Stimulated activated CD4-positive, alpha-beta T cell treated with anti-CD3 and anti-CD28 coated beads, Interleukin-1b, Interleukin-23, amount 100 ng/mL, for 48 hours (primary cell): ENCODE data around the gene MMD2.
"Not testable (repeated sequence)": the region's sequence is repeated elsewhere in the genome, so short reads cannot be mapped to it uniquely, and the experiment has no call there.

Experiments
- DNase-seq: peaks from one replicate; pipeline ENCODE4 v3.0.0-alpha.2; 2020

The MMD2 gene

GRCh38 chr7:4893188-4893587, 65.8 kb downstream of the MMD2 start:
- DNase-seq, result not testable (repeated sequence)

DNA sequence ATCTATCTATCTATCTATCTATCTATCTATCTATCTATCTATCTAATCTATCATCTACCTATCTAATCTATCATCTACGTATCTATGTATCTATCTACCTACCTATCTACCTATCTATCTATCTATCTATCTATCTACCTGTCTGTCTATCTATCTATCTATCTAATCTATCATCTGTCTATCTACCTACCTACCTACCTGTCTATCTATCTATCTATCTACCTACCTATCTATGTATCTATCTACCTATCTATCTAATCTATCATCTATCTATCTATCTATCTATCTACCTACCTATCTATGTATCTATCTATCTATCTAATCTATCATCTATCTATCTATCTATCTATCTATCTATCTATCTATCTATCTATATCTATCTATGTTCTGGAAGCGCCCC, 67.5 kb downstream of the MMD2 start:
- DNase-seq, result not testable (repeated sequence)

DNA sequence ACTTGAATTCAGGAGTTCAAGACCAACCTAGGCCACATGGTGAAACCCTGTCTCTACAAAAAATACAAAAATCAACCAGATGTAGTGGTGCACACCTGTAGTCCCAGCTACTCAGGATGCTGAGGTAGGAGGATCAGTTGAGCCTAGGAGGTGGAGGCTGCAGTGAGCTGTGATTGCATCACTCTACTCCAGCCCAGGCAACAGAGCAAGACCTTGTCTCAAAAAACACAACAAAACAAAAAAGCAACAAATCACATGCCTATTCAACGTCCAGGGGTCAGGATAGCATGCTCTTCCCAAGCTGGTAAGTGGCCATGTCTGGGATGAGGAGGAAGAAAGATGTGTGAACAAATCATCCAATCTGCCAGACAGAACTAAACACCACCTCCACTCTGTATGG, 69.3 kb downstream of the MMD2 start:
- DNase-seq, result no peak

GRCh38 chr7:4888161-4888560, 70.8 kb downstream of the MMD2 start:
- no peak for DNase-seq

DNA sequence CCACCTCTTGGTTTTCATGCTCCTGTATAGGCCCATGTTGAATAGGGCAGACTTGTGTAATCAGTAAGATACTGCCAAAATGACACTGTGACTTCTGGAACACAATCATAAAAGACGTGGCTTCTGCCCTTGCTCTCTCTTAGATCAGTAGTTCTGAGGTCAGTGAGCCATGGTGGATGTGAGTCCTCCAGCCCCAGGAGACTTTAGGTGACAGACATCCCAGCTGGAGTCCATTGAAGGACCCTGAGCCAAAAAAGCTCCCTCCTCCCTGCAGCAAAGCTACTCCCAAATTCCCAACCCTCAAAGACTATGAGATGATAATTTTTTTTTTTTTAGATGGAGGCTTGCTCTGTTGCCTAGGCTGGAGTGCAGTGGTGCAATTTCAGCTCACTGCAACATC, 72.3 kb downstream of the MMD2 start:
- no peak for DNase-seq

DNA sequence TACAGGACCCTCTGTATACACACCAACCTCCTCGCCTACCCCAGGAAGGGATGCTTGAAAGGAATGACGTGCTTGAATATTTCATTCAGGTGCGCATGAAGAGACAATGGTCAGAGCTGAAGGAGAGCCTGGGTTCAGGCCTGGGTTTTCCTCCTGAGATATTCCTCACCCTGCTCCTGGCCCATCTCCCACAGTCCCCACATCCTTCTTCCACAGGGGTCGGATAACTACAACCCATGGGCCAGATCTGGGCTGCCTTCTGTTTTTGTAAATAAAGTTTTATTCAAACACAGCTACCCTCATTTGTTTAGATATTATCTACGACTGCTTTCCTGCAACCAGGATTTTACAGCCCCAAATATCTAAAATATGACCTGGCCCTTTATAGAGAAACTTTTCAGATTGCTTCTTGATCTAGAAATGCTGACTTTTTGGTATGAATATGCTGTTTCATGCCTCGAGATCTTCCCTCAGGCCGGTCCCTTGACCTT, 73.6 kb downstream of the MMD2 start:
- DNase-seq, result no peak

GRCh38 chr7:4884164-4884563, 74.8 kb downstream of the MMD2 start:
- DNase-seq, result no peak

GRCh38 chr7:4883372-4884144, 75.4 kb downstream of the MMD2 start, which contains the start of gene RADIL:
RADIL (minus strand) TSS chr7:4883716; CDS start chr7:4878139, 5,577 bp downstream.
- peak; percentile 96 for DNase-seq

DNA sequence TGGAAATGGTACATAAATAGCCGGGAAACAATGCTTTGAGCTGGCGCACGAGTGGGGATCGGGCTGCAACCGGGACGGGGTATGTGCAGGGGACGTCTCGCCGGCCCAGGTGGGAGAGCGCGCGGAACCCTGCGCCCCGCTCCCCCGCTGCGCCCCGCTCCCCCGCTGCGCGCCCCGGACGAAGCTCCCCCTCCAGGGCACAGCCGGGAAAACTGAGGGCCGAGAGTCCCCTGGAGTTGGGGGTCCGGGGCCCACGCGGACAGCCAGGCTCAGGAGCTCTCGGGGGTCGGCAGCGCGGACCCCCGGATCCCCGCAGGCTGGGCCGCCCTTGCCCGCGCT, 76.0 kb downstream of the MMD2 start:
- DNase-seq, result no peak

- DNase-seq, result no peak
Measured at GRCh38 chr7:4882169-4883032, 76.6 kb downstream of the MMD2 start.

- DNase-seq, result no peak
Measured at GRCh38 chr7:4880218-4880617, 78.8 kb downstream of the MMD2 start.

DNA sequence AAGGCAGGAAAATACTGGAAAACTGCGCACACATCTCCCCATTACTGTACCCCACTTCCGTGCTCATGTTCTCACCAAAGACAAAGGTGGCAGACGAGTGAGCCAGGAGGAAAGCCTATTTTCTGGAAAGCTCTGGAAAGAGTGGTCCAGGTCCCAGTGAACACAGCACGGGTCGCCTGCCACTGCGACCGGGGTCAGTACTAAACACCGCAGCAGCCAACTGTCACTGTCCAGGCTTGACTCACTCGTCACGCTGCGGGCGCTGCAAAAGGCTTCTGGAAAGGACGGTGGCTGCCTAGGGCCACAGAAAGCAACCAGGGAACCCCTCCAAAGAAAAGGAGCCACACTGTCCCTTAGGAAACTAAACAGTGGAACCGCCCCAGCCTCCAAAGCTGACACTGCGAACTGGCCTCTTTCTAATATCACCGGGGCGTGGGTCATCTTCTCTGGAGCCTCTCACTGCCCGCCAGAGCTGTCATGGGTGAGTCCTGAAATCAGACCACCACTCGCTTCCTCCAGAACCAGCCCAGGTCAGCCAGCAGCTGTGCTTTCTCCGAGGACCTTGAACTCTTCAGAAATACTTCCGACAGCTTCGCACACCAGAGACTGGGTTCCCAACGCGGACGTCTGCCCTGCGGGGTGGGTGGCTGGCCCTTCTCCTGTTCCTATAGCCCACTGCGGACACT, 79.4 kb downstream of the MMD2 start:
- DNase-seq, result no peak

- DNase-seq, result no peak
Measured at GRCh38 chr7:4878336-4879335, 80.4 kb downstream of the MMD2 start.

- DNase-seq, result no peak
Measured at GRCh38 chr7:4876586-4876985, 82.4 kb downstream of the MMD2 start.

DNA sequence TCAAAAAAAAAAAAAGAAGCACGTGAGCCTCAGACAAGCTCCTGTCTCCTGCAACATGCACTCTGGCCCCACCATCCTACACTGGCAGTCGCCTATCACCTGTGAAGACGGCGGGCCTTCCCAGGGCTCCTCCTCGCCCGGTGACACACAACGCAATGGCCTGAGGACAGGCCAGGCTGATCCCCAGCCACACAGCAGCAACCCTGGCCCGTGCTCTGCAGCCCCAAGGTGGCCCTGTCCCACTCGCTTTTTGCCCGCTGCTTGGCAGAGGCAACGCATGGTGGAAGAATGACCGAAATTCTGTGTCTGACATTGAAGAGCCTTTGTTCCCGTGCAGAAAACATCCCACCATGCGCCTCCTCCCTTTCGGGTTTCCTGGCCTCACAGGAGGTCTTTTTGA, 83.6 kb downstream of the MMD2 start:
- DNase-seq, result no peak

DNA sequence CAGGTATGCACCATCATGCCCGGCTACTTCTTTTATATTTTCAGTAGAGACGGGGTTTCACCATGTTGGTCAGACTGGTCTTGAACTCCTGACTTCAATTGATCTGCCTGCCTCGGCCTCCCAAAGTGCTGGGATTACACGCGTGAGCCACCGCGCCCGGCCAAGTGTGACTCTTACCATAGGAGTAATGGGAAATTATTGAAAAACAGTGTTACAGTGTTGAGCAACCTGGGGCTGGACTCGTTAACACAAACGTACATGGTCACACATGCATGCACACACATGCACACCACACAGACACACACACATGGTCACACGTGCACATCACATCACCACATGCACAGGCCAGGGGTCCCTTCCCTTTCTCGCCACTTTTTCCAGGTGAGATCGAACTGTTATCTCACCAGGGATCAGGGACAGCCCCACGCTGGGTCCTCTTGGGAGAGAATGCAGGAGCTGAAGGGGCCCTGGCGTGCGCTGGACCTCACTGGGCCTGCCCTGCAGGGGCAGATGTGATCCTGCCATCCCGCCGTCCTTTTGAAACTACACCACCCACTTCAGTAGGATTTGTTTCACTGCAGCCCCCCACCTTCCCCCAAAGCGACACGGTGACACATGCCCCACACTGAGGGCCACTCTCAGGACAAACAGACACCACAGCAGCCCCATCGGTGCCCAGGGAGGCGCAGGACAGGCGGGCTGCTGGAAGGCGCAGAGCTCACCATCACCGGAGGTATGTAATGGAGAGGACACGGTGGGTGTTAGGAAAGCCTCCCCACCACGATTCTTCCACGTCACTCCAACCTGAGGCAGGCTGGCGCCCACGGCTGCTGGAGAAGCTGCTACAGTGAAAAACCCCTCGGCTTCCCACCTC, 85.7 kb downstream of the MMD2 start:
- DNase-seq, result no peak

GRCh38 chr7:4871930-4872675, 86.9 kb downstream of the MMD2 start:
- no peak for DNase-seq

GRCh38 chr7:4871056-4871680, 87.8 kb downstream of the MMD2 start:
- DNase-seq, result no peak

DNA sequence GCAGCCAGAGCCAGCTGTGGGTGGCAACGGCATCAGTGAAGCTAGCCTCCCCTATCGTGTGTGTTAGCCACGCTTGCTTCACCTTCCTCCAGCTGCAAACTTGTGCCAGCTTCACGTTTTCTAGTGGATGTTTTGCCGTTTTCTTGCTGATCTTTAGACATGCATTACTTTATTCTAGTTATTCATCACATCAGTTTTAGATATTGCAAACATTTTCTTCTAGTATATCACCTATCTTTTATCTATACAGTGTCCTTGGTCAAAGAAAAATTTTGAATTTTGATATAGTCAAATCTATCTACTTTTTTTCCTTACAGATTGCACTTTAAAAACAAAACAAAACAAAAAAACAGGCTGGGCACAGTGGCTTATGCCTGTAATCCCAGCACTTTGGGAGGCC, 90.5 kb downstream of the MMD2 start:
- no peak for DNase-seq
